K562 (cell line): ENCODE data around the gene LBP. TPM values are rescaled to one million over a fixed set of nuclear protein-coding genes. Genes with fewer than 3 reads are reported as not detected.
A peak's percentile ranks its signal among the peaks of the same experiment; 100 is the strongest.

Source experiments
- ATF7 ChIP-seq: fragments of 450-650 bp; IDR thresholded peaks from 2 replicates; pipeline ENCODE4 v1.7.1; 2014; ENCODE audit warnings: mild to moderate bottlenecking, moderate library complexity
- CHAMP1 ChIP-seq: fragments of 450-650 bp; IDR thresholded peaks from 2 replicates; pipeline ENCODE4 v1.6.1; 2016; ENCODE audit warnings: mild to moderate bottlenecking
- CSDE1 ChIP-seq, 2 experiments: fragments of 450-650 bp; IDR thresholded peaks; 2 replicates each; pipeline ENCODE4 v1.6.1; 2016; ENCODE audit warnings: mild to moderate bottlenecking in 1 of 2
- DACH1 ChIP-seq: fragments of 450-650 bp; IDR thresholded peaks from 2 replicates; pipeline ENCODE4 v1.6.1; 2018; ENCODE audit not compliant: partially characterized antibody
- FOXK2 ChIP-seq, 2 experiments: fragments of 450-650 bp; IDR thresholded peaks in 1 of 2; conservative IDR thresholded peaks in 1 of 2; 2 replicates each; pipeline ENCODE4 v1.6.1; 2016; ENCODE audit warnings: low read depth in 2 of 2, mild to moderate bottlenecking in 1 of 2
- GABPA ChIP-seq: fragments of 200-800 bp; sonication (Bioruptor generic); conservative IDR thresholded peaks from 2 replicates; pipeline ENCODE4 v1.6.1; 2016; ENCODE audit warnings: low read depth, missing genetic modification characterization, missing compliant biosample characterization
- HMG20B ChIP-seq: fragments of 250-450 bp; sonication (Bioruptor Pico); IDR thresholded peaks from 2 replicates; pipeline ENCODE4 v1.5.0; 2021; ENCODE audit warnings: mild to moderate bottlenecking
- HOXB6 ChIP-seq: fragments of 250-450 bp; sonication (Bioruptor Pico); IDR thresholded peaks from 2 replicates; pipeline ENCODE4 v1.5.1; 2022; ENCODE audit warnings: mild to moderate bottlenecking, borderline replicate concordance
- MAZ ChIP-seq, 2 experiments: fragments of 450-650 bp in 1 of 2; sonication (generic) in 1 of 2; formaldehyde crosslinking; IDR thresholded peaks in 1 of 2; conservative IDR thresholded peaks in 1 of 2; 2 replicates each; pipeline versions ENCODE4 v1.4.0 to v1.5.0; 2020; ENCODE audit warnings: mild to moderate bottlenecking in 1 of 2, missing genetic modification reagents in 1 of 2
- MYNN ChIP-seq, 2 experiments: sonication (generic); formaldehyde crosslinking in 1 of 2; IDR thresholded peaks; 2 replicates each; pipeline versions ENCODE4 v1.5.0 to v1.6.1; 2016 to 2020; ENCODE audit warnings: antibody characterized with exemption in 1 of 2, missing genetic modification reagents in 1 of 2
- NCOA4 ChIP-seq: fragments of 450-650 bp; IDR thresholded peaks from 2 replicates; pipeline ENCODE4 v1.6.1; 2018; ENCODE audit warnings: mild to moderate bottlenecking; ENCODE audit not compliant: partially characterized antibody
- NUFIP1 ChIP-seq: fragments of 450-650 bp; IDR thresholded peaks from 2 replicates; pipeline ENCODE4 v1.6.1; 2018; ENCODE audit not compliant: partially characterized antibody
- POLR3G ChIP-seq: IDR thresholded peaks from 2 replicates; pipeline ENCODE4 v1.6.1; 2011; ENCODE audit not compliant: insufficient read length, insufficient replicate concordance; ENCODE audit errors: extremely low read depth
- RBFOX2 ChIP-seq: fragments of 200-400 bp; formaldehyde crosslinking; IDR thresholded peaks from 2 replicates; pipeline ENCODE4 v1.6.1; 2017; ENCODE audit warnings: low read depth, mild to moderate bottlenecking, low read length, moderate library complexity
- SMAD4 ChIP-seq: fragments of 250-450 bp; sonication (Bioruptor Pico); conservative IDR thresholded peaks from 2 replicates; pipeline ENCODE4 v1.8.0; 2021; ENCODE audit warnings: inconsistent platforms, mild to moderate bottlenecking, moderate library complexity
- SNIP1 ChIP-seq: fragments of 450-650 bp; IDR thresholded peaks from 2 replicates; pipeline ENCODE4 v1.7.1; 2017; ENCODE audit warnings: low read depth, mild to moderate bottlenecking
- SOX6 ChIP-seq: fragments of 450-650 bp; IDR thresholded peaks from 2 replicates; pipeline ENCODE4 v1.6.1; 2014; ENCODE audit warnings: mild to moderate bottlenecking
- SREBF2 ChIP-seq: sonication (generic); formaldehyde crosslinking; IDR thresholded peaks from 2 replicates; pipeline ENCODE4 v1.4.0; 2020; ENCODE audit warnings: mild to moderate bottlenecking, missing genetic modification reagents
- TGIF2 ChIP-seq: sonication (generic); formaldehyde crosslinking; IDR thresholded peaks from 2 replicates; pipeline ENCODE4 v1.8.1; 2022; ENCODE audit warnings: mild to moderate bottlenecking, missing genetic modification reagents, moderate library complexity
- USF1 ChIP-seq: sonication (generic); formaldehyde crosslinking; IDR thresholded peaks from 2 replicates; pipeline ENCODE4 v1.9.0; 2022; ENCODE audit warnings: mild to moderate bottlenecking, missing genetic modification reagents
- ZBTB7A ChIP-seq: IDR thresholded peaks from 2 replicates; pipeline ENCODE4 v1.6.1; 2011; ENCODE audit warnings: low read depth, mild to moderate bottlenecking, low read length, moderate library complexity, borderline replicate concordance; ENCODE audit not compliant: control insufficient read depth
- ZNF121 ChIP-seq: sonication (generic); formaldehyde crosslinking; conservative IDR thresholded peaks from 2 replicates; pipeline ENCODE4 v1.8.0; 2022; ENCODE audit warnings: missing genetic modification reagents
- ZNF239 ChIP-seq: fragments of 250-450 bp; sonication (Bioruptor Pico); IDR thresholded peaks from 2 replicates; pipeline ENCODE4 v1.4.0; 2020; ENCODE audit warnings: mild to moderate bottlenecking
- ZNF274 ChIP-seq: IDR thresholded peaks from 2 replicates; pipeline ENCODE4 v1.6.1; 2011; ENCODE audit warnings: low read depth, mild to moderate bottlenecking, low read length, moderate library complexity, borderline replicate concordance
- ZNF57 ChIP-seq: fragments of 450-650 bp; formaldehyde crosslinking; IDR thresholded peaks from 2 replicates; pipeline ENCODE4 v1.4.0; 2020; ENCODE audit warnings: mild to moderate bottlenecking, moderate library complexity
- ZNF586 ChIP-seq: fragments of 450-650 bp; formaldehyde crosslinking; conservative IDR thresholded peaks from 2 replicates; pipeline ENCODE4 v1.4.0; 2020; ENCODE audit warnings: mild to moderate bottlenecking, moderate library complexity
- polyA plus RNA-seq, 8 experiments: library from polyadenylated mRNA; depleted of rRNA in 4 of 8; stranded (reverse) in 5 of 8; unstranded in 3 of 8; fragments of >200 nt; fragmentation: Nextera tagmentation in 2 of 8; fragmentation: Illumina TruSeq in 1 of 8; extraction: Ambion mirVana in 2 of 8; extraction: Trizol in 1 of 8; gene quantifications; 2 replicates each; pipeline versions ENCODE4 v1.2.1 to v1.2.3, GENCODE V29; 2011 to 2014; ENCODE audit warnings: inconsistent platforms in 1 of 8, missing spikeins in 1 of 8
- total RNA-seq, 7 experiments: library from RNA; depleted of rRNA in 6 of 7; stranded (reverse); fragments of >200 nt in 6 of 7; fragmentation: Illumina TruSeq in 2 of 7; extraction: Trizol in 2 of 7; gene quantifications; 2 replicates each; pipeline versions ENCODE4 v1.2.1 to v1.2.3, GENCODE V29; 2011 to 2021; ENCODE audit warnings: low replicate concordance in 1 of 7

LBP gene
- total and polyA plus RNA-seq, 9 of the 15 experiments (the other 6 are each of a cell fraction or from before 2014, with no cell fraction given): 0.06 to 0.31 (median 0.09) TPM; not detected in 3

GRCh38 chr20:38337561-38338140 is 8.6 kb upstream of the LBP start (continued):
- TF ChIP-seq GABPA (tag) (no peak), CHAMP1 (no peak; the same call in 1 of the 2 replicates), ZNF57 (CRISPR knock-in tag) (no peak), ZNF121 (CRISPR knock-in tag) (peak; percentile 100), DACH1 (no peak), MAZ (CRISPR knock-in tag; conservative IDR thresholded peaks at IDR 0.05 in 1 of 2, IDR thresholded peaks at IDR 0.05 in 1 of 2) (peak in 1 of 2 experiments; percentile 59; a peak in 1 of 4 replicates), ZNF586 (CRISPR knock-in tag) (no peak), TGIF2 (CRISPR knock-in tag) (no peak), USF1 (CRISPR knock-in tag) (peak; percentile 82), ATF7 (0 out of 2 replicates have a peak, but pooled peaks have one; percentile 43), RBFOX2 (no peak), ZNF239 (CRISPR knock-in tag) (no peak), NCOA4 (no peak), ZBTB7A (0 out of 2 replicates have a peak, but pooled peaks have one; percentile 28), SNIP1 (no peak), ZNF274 (no peak), SOX6 (peak; percentile 26; the same call in 1 of the 2 replicates), SREBF2 (CRISPR knock-in tag) (no peak), HMG20B (CRISPR knock-in tag) (no peak), FOXK2 (conservative IDR thresholded peaks at IDR 0.05 in 1 of 2, IDR thresholded peaks at IDR 0.05 in 1 of 2; ENCODE audit: low read depth in 2 of 2) (peak; percentile 71 to 72; a peak in 3 of 4 replicates), NUFIP1 (no peak), SMAD4 (CRISPR knock-in tag) (no peak), CSDE1 (IDR thresholded peaks at IDR 0.05) (no peak), MYNN (IDR thresholded peaks at IDR 0.05) (no peak), MYNN (CRISPR knock-in tag; IDR thresholded peaks at IDR 0.05) (no peak), HOXB6 (no peak), POLR3G (no peak)
